GM12892 (cell line): ENCODE results near the gene MGAM2.

ENCODE experiments used
- POLR2A ChIP-seq: IDR thresholded peaks from 2 replicates; pipeline ENCODE4 v1.6.1; 2011; ENCODE audit warnings: low read depth, low read length, control low read depth
- POLR2AphosphoS5 ChIP-seq: IDR thresholded peaks from 2 replicates; pipeline ENCODE4 v1.6.1; 2011; ENCODE audit warnings: low read depth, low read length, control low read depth
- TAF1 ChIP-seq: IDR thresholded peaks from 2 replicates; pipeline ENCODE4 v1.6.1; 2011; ENCODE audit warnings: low read depth, mild to moderate bottlenecking, control low read depth, low read length, borderline replicate concordance

- no peak for TF ChIP-seq POLR2A
- no peak for TF ChIP-seq POLR2AphosphoS5
- TF ChIP-seq TAF1, result no peak
Measured at GRCh38 chr7:142181211-142181610, 69.7 kb downstream of the MGAM2 start.
